ENCODE results near the gene RNF133. TPM values are rescaled to one million over a fixed set of nuclear protein-coding genes. Genes with fewer than 3 reads are reported as not detected.

Gene RNF133
- total RNA-seq, 4 donors from 2014 or later, result 0.39 to 2.4 (median 1.7) TPM

- TF ChIP-seq EP300 (IDR thresholded peaks at IDR 0.05), result no peak
- TF ChIP-seq, protein P1, sequence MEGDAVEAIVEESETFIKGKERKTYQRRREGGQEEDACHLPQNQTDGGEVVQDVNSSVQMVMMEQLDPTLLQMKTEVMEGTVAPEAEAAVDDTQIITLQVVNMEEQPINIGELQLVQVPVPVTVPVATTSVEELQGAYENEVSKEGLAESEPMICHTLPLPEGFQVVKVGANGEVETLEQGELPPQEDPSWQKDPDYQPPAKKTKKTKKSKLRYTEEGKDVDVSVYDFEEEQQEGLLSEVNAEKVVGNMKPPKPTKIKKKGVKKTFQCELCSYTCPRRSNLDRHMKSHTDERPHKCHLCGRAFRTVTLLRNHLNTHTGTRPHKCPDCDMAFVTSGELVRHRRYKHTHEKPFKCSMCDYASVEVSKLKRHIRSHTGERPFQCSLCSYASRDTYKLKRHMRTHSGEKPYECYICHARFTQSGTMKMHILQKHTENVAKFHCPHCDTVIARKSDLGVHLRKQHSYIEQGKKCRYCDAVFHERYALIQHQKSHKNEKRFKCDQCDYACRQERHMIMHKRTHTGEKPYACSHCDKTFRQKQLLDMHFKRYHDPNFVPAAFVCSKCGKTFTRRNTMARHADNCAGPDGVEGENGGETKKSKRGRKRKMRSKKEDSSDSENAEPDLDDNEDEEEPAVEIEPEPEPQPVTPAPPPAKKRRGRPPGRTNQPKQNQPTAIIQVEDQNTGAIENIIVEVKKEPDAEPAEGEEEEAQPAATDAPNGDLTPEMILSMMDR (IDR thresholded peaks at IDR 0.05), result no peak
- TF ChIP-seq POLR2A (IDR thresholded peaks at IDR 0.05), result no peak
- Histone ChIP-seq H3K36me3 (no peaks in the 10 kb centered on the region), H3K27ac (no peak overlapping the region), H3K4me3 (no peak overlapping the region), H3K9me3 (no peaks in the 10 kb centered on the region), H3K4me1 (no peaks in the 10 kb centered on the region), H3K27me3 (no peaks in the 10 kb centered on the region)
- WGBS, 2 donors, result 84 to 97% methylated on average over 2 of the region's 2 CpGs
- no peak for DNase-seq (ENCODE audit: low spot score in 2 of 2)
These were observed 35.2 kb downstream of the RNF133 start for GRCh38 chr7:122663733-122664132.

- DNase-seq (ENCODE audit: low spot score in 2 of 2), result no peak
- Histone ChIP-seq H3K4me3 (no peak overlapping the region), H3K4me1 (no peaks in the 10 kb centered on the region), H3K36me3 (no peaks in the 10 kb centered on the region), H3K9me3 (no peaks in the 10 kb centered on the region), H3K27me3 (no peaks in the 10 kb centered on the region), H3K27ac (no peak overlapping the region)
- WGBS, 2 donors, result 80 to 82% methylated on average over 2 of the region's 2 CpGs
- TF ChIP-seq EP300 (IDR thresholded peaks at IDR 0.05) (no peak), POLR2A (IDR thresholded peaks at IDR 0.05) (no peak)
- TF ChIP-seq, protein P1 (IDR thresholded peaks at IDR 0.05), result no peak
These were observed 40.1 kb downstream of the RNF133 start for GRCh38 chr7:122658856-122659255.

DNA sequence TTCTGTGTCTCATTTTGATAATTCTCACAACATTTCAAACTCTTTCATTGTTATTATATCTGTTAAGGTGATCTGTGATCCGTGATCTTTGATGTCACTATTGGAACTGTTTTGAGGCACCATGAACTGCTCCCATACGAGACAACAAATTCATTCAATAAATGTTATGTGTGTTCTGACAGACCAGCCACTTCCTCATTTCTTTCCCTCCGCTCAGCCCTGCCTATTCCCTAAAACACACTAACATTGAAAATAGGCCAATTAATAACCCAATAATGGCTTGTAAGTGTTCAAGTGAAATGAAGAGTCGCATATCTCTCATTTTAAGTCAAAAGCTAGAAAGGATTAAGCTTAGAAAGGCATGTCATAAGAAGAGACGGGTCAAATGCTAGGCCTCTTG, 45.2 kb downstream of the RNF133 start:
- no peak overlapping the region for H3K4me3 ChIP-seq
- TF ChIP-seq POLR2A (IDR thresholded peaks at IDR 0.05) (no peak), EP300 (IDR thresholded peaks at IDR 0.05) (no peak)
- TF ChIP-seq, protein P1 (IDR thresholded peaks at IDR 0.05), result no peak
- 83 to 85% methylated on average over 5 of the region's 5 CpGs for WGBS, 2 donors
- H3K4me1 ChIP-seq, result no peaks in the 10 kb centered on the region
- no peaks in the 10 kb centered on the region for H3K36me3 ChIP-seq
- no peak for DNase-seq (ENCODE audit: low spot score in 2 of 2)
- no peaks in the 10 kb centered on the region for H3K27me3 ChIP-seq
- no peaks in the 10 kb centered on the region for H3K9me3 ChIP-seq
- no peak overlapping the region for H3K27ac ChIP-seq

DNA sequence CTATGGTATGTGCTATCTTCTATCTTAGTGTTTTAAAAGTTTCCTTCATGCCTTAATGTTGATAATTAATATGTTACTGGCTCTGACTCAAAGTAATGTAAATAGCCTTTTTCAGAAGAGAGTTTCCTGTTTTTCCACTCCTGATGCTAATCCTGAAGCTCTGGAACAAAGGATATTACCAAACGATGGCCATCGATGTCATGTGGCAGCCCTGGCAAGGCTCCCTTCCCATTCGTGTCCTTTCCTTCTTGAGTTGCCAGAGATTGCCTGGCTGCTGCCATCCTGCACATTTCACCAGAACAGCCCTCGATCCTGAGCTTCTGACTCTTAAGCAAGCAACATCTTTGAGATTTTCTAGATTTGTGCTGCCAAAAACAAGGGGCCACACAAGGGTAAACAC, 46.0 kb downstream of the RNF133 start:
- Histone ChIP-seq H3K36me3 (no peaks in the 10 kb centered on the region), H3K27me3 (no peaks in the 10 kb centered on the region), H3K27ac (no peak overlapping the region), H3K4me1 (no peaks in the 10 kb centered on the region), H3K4me3 (no peak overlapping the region), H3K9me3 (no peaks in the 10 kb centered on the region)
- TF ChIP-seq, protein P1 (IDR thresholded peaks at IDR 0.05), result no peak
- TF ChIP-seq EP300 (IDR thresholded peaks at IDR 0.05) (no peak), POLR2A (IDR thresholded peaks at IDR 0.05) (no peak)
- 63 to 75% methylated on average over 4 of the region's 4 CpGs for WGBS, 2 donors
- no peak for DNase-seq (ENCODE audit: low spot score in 2 of 2)

- TF ChIP-seq, protein P1 (IDR thresholded peaks at IDR 0.05), result no peak
- no peak for TF ChIP-seq EP300 (IDR thresholded peaks at IDR 0.05)
- no peak for TF ChIP-seq POLR2A (IDR thresholded peaks at IDR 0.05)
- no peak overlapping the region for H3K27ac ChIP-seq
- no peaks in the 10 kb centered on the region for H3K4me1 ChIP-seq
- no peaks in the 10 kb centered on the region for H3K36me3 ChIP-seq
- H3K27me3 ChIP-seq, result no peaks in the 10 kb centered on the region
- no peak for DNase-seq (ENCODE audit: low spot score in 2 of 2)
- H3K9me3 ChIP-seq, result no peaks in the 10 kb centered on the region
- 52 to 55% methylated on average over 2 of the region's 2 CpGs for WGBS, 2 donors
- no peak overlapping the region for H3K4me3 ChIP-seq
These were observed 47.5 kb downstream of the RNF133 start for GRCh38 chr7:122651451-122651850.

Small RNA genes lying within 50 kb of the gene (small RNA-seq; reads per million reads assigned to genes)
- gene AC006463.1, result not detected

Other genes starting within 250 kb of the RNF133 start
- 1 to 10 TPM in 2 of 4 donors, under 1 TPM in 1, not detected in 1; 0.87 to 2.1 (median 1.5) TPM for gene RNF148, start 3.8 kb upstream of the RNF133 start, total RNA-seq
- gene CADPS2, start 187.3 kb upstream of the RNF133 start, total RNA-seq, result 10 to 100 TPM; 20.3 to 44.4 (median 27.1) TPM

Measured in tibial nerve (tissue), 4 donors.